Right atrium auricular region (tissue), 2 donors: ENCODE results near the gene SLC26A1. TPM values are rescaled to one million over a fixed set of nuclear protein-coding genes. Genes with fewer than 3 reads are reported as not detected.
A peak's percentile ranks its signal among the peaks of the same experiment; 100 is the strongest.

ENCODE experiments used
- DNase-seq: peaks from one replicate; pipeline ENCODE4 v3.0.0-alpha.2; 2019; ENCODE audit warnings: low spot score
- H3K27ac ChIP-seq, 2 donors: fragments of 200-600 bp; sonication (generic); 1 replicate in 1 of 2; 2 replicates in 1 of 2; pipeline ENCODE4 v1.5.1; 2016 to 2019
- H3K27me3 ChIP-seq, 2 donors: fragments of 200-600 bp; sonication (generic); one replicate each; pipeline versions ENCODE4 v1.5.1 to v1.6.0; 2017 to 2019
- H3K36me3 ChIP-seq: fragments of 200-600 bp; sonication (generic); one replicate; pipeline ENCODE4 v1.5.1; 2016
- H3K4me1 ChIP-seq, 2 donors: fragments of 200-600 bp; sonication (generic); one replicate each; pipeline versions ENCODE4 v1.5.1 to v1.6.0; 2017 to 2019
- H3K4me3 ChIP-seq, 2 donors: fragments of 200-600 bp; sonication (generic); 1 replicate in 1 of 2; 2 replicates in 1 of 2; pipeline ENCODE4 v1.5.1; 2017 to 2019; ENCODE audit warnings: mild to moderate bottlenecking in 1 of 2, moderate library complexity in 1 of 2
- H3K9me3 ChIP-seq, 2 donors: fragments of 200-600 bp; sonication (generic); one replicate each; pipeline ENCODE4 v1.5.1; 2019
- total RNA-seq, 2 donors: library from RNA; depleted of rRNA; stranded (reverse); fragments of >200 nt; gene quantifications; one replicate each; pipeline ENCODE4 v1.1.0, GENCODE V29; 2016
- TF ChIP-seq, protein P1 (sequence below), 2 donors: fragments of 200-600 bp; sonication (generic); IDR thresholded peaks; one replicate each; pipeline ENCODE4 v1.5.1; 2019; ENCODE audit warnings: antibody characterized with exemption in 2 of 2

SLC26A1 gene
- total RNA-seq, 2 donors from 2014 or later, result not detected

DNA sequence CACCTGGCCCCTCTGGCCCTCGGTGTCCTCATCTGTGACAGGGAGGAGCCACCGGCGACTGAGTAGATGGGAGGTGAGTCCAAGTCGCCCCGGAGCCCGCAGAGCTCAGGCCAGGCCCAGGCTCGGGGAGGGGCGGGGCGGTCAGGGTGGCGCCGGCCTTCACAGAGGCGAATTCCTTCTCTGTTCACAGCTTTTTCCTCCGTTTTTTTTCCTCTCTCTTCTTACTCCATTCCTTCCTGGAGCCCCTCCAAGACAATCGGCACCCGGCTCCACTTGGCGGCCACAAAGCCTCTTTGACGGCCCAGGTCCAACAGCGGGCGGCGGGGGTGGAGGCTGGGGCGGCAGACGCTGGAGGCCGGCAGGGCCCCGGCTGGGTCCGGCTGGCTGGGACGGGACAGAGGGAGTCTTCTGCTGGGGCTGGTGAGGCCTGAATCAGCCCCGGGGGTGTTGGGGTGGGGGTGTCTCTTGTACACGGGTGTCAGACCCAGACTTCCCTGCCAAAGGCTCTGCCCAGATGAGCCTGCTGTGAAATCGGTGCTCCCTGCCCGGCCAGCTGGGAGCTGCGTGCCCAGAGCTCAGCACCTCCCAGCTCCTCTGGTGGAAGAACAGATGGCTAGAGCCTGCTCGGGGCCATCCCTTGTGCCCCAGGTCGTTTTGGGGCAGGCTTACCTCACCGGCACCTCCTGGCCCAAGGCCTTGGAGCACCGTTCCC lies 40.8 kb upstream of the SLC26A1 start:
- Histone ChIP-seq H3K27me3 (no peaks in the 10 kb centered on the region), H3K4me1 (peaks cover 0 to 18% of the 10 kb centered on the region in 2 donors), H3K4me3 (peak overlapping the region in 1 of 2 donors; percentile 15), H3K27ac (peak overlapping the region; percentile 49 to 51), H3K9me3 (no peaks in the 10 kb centered on the region), H3K36me3 (no peaks in the 10 kb centered on the region)
- DNase-seq, result peak; percentile 75
- TF ChIP-seq, protein P1, sequence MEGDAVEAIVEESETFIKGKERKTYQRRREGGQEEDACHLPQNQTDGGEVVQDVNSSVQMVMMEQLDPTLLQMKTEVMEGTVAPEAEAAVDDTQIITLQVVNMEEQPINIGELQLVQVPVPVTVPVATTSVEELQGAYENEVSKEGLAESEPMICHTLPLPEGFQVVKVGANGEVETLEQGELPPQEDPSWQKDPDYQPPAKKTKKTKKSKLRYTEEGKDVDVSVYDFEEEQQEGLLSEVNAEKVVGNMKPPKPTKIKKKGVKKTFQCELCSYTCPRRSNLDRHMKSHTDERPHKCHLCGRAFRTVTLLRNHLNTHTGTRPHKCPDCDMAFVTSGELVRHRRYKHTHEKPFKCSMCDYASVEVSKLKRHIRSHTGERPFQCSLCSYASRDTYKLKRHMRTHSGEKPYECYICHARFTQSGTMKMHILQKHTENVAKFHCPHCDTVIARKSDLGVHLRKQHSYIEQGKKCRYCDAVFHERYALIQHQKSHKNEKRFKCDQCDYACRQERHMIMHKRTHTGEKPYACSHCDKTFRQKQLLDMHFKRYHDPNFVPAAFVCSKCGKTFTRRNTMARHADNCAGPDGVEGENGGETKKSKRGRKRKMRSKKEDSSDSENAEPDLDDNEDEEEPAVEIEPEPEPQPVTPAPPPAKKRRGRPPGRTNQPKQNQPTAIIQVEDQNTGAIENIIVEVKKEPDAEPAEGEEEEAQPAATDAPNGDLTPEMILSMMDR (IDR thresholded peaks at IDR 0.05), result no peak

DNA sequence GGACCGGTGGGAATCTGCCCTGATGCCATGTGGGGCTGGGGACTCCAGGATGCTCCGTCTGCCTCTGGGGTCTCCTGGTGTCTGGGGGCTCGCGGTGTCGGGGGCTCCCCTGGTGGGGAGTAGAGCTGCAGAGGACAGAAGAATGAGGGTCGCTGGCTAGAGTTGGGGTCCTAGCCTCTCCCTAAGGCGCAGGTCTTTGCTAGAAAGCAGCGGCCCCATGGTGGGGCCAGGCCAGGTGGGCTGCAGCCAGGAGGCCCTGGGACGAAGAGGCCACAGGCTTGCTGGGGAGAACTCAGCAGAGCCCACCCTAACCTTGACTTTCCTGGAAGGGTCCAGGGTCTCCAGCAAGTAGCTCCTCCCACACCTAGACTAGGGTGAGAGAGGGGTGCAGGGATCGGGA lies 39.7 kb upstream of the SLC26A1 start:
- TF ChIP-seq, protein P1 (IDR thresholded peaks at IDR 0.05), result no peak
- H3K9me3 ChIP-seq, result no peaks in the 10 kb centered on the region
- no peak overlapping the region for H3K4me3 ChIP-seq
- H3K27me3 ChIP-seq, result no peaks in the 10 kb centered on the region
- no peak overlapping the region for H3K27ac ChIP-seq
- no peaks in the 10 kb centered on the region for H3K36me3 ChIP-seq
- peaks cover 0 to 18% of the 10 kb centered on the region in 2 donors for H3K4me1 ChIP-seq
- DNase-seq, result no peak

GRCh38 chr4:1031956-1032795 lies 39.0 kb upstream of the SLC26A1 start:
- no peak for DNase-seq
- Histone ChIP-seq H3K27ac (no peak overlapping the region), H3K9me3 (no peaks in the 10 kb centered on the region), H3K4me3 (no peak overlapping the region), H3K4me1 (peaks cover 0 to 18% of the 10 kb centered on the region in 2 donors), H3K36me3 (no peaks in the 10 kb centered on the region), H3K27me3 (no peaks in the 10 kb centered on the region)
- TF ChIP-seq, protein P1 (IDR thresholded peaks at IDR 0.05), result no peak

DNA sequence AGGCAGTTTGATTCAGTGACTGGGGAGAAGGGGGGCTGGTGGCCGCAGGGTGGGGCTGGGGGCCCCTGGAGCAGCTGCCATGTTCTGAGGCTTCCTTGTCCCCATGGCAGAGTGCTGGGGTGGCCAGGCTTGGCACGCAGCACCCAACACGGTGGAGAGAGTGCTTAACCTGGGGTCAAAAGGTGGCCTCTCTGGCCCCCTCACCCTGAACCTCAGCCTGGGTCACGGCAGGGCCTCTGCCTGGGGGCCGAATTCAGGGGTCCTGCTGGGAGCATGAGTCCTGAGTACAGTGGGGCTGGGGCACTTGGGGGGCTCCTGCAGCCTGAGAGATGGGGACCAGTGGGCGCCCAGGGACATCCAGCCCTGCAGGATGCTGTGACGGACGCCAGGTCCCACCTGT lies 38.1 kb upstream of the SLC26A1 start:
- Histone ChIP-seq H3K4me3 (no peak overlapping the region), H3K27ac (no peak overlapping the region), H3K9me3 (no peaks in the 10 kb centered on the region), H3K27me3 (no peaks in the 10 kb centered on the region), H3K36me3 (no peaks in the 10 kb centered on the region), H3K4me1 (peaks cover 0 to 18% of the 10 kb centered on the region in 2 donors)
- DNase-seq, result no peak
- TF ChIP-seq, protein P1 (IDR thresholded peaks at IDR 0.05), result no peak

- H3K27me3 ChIP-seq, result no peaks in the 10 kb centered on the region
- no peak overlapping the region for H3K4me3 ChIP-seq
- no peak overlapping the region for H3K27ac ChIP-seq
- TF ChIP-seq, protein P1 (IDR thresholded peaks at IDR 0.05), result no peak
- H3K9me3 ChIP-seq, result no peaks in the 10 kb centered on the region
- no peak for DNase-seq
- H3K36me3 ChIP-seq, result no peaks in the 10 kb centered on the region
- H3K4me1 ChIP-seq, result peaks cover 0 to 23% of the 10 kb centered on the region in 2 donors
Observed at GRCh38 chr4:1030559-1030958, 37.4 kb upstream of the SLC26A1 start.
